Measurements from ENCODE around the gene KIAA0513.
"Not testable (repeated sequence)": the region's sequence is repeated elsewhere in the genome, so short reads cannot be mapped to it uniquely, and the experiment has no call there.

Gene KIAA0513

DNA sequence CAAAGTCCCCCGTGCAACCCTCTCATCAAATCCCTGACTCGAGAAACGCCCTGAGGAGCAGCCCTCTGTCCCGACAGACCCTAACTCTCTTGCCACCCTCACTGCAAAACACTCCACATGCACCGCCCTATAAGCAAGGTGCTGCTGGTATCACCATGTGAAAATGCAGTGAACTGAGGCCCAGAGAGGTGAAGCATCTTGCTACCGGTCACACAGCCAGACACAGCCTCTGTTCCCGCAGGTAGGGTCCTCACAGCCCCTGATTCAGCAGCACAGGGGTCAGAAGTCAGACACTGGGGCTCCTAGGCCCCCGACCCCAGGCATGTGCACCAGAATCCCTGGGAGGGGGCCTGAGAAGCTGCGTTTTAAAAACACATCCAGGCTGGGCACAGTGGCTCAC lies 83.6 kb downstream of the KIAA0513 start:
- no peak for DNase-seq (ENCODE audit: low spot score)

DNA sequence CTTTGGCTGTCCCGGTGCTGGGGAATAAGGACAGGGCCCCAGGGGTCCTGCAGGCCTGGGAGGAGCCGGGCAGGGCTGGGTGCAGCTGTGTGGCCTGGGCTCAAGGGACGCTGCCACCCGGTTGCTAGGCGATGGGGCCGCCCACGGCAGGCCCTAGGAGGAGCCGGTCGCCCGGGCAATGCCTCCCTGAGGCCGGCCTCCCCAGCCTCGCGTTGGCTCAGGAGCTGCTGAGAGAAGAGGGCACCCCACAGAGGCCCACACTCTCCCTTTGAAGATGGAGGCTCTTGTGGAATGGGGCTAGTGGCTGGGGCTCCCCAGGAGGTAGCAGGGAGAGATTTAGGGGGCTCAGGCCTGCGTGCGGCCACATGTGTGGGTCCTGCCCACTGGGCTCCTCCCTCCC lies 84.8 kb downstream of the KIAA0513 start, which contains the start of gene CIBAR2:
CIBAR2 (minus strand) TSS at position 109 of the 400 bp plus-strand sequence. CDS start 120 bp downstream, outside the sequence.
- no peak for DNase-seq (ENCODE audit: low spot score)

DNA sequence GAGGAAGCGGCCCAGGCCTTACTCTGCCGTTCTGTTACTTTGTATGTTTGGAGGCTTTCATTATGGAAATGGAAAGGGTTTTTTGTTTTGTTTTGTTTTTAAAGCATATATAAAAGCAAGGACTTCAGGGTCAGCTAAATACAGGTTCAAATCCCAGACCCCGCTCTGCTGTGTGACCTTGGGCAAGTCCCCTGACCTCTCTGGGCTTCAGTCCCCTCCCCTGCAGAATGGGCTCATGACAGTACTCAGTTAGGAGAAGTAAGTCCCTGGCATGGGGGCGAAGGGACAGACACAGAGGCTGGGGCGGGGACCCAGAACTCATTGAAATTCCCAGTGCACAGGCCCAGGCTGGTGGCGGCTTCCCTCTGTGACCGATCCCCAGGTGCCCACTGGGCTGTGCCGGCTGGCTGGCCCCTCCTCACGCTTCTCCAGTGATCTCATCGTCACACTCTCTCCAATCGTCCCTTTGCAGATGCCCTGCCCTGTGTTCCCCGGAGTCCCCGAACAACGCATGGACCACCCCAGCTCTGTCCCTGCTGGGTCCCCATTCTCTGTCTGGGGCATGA lies 85.7 kb downstream of the KIAA0513 start:
- no peak for DNase-seq (ENCODE audit: low spot score)

DNA sequence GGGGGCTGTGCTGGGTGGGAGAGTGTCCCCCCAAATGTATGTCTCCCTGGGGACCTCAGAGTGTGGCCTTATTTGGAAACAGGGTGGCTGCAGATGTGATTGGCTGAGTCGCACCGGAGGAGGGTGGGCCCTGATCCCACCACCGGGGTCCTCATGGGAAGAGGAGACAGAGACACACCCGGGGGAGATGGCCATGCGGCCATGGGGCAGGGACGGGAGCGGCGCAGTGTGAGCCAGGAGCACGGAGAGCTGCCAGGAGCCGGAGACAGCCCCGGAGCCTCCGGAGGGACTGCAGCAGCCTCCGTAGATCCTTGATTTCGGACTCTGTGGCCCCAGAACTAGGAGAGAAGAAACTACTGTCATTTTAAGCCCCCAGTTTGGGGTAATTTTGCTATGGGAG lies 86.3 kb downstream of the KIAA0513 start:
- no peak for DNase-seq (ENCODE audit: low spot score)

DNA sequence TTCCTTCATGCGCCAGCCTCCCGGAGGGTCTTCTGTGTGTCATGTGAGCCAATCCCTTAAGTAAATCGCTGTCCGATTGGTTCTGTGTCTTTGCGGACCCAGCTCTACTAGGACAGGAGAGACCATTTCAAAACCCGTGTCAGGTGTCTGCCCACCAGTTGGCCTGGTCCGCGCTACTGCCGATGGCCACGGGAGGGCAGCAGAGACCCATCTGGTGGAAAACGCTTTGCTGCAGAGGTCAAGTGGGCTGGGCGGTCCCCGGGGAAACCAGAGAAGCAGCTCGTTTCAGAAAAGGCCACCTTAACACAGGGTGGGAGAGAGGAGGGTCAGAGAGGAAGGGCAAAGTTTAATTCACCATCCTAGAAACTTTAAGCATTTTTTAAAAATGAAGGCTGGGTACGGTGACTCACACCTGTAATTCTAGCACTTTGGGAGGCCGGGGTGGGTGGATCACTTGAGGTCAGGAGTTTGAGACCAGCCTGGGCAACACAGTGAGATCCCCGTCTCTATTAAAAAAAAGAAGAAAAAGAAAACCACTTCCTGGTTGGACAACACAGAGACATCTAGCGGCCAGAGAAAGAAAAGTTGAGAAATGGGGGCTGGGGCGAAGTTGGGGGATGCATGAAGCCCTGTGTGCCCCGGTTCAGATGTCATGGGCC lies 87.4 kb downstream of the KIAA0513 start:
- peak; percentile 86 for DNase-seq (ENCODE audit: low spot score)

DNA sequence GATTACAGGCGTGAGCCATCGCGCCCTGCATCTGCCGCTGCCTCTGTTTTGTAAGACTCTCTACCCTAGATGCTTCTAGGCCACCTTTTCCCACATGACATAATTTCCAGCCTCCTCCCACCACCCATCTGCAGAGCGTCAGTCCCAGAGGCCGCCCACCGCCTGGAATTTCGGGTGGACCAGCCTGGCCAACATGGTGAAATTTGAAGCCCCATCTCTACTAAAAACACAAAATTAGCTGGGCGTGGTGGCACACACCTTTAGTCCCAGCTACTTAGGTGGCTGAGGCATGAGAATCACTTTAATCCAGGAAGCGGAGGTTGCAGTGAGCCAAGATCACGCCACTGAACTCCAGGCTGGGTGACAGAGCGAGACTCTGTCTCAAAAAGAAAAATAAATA lies 89.8 kb downstream of the KIAA0513 start:
- DNase-seq (ENCODE audit: low spot score): no peak

DNA sequence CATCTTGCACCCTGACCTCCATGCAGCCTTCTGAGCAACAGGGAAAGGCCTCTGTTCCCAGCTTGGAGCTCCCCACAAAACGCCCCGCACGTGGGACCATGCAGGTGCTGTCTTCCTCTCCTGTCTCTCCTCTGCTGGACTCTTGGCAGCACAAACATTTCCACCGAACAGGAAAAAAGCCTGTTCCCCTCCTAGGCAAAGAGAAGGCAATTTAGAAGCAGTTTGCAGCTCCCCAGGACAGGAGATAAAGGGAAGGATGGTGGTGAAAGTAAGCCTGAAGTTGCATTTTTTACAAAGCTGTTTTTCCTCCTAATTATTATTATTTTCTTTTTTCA lies 92.4 kb downstream of the KIAA0513 start:
- no peak for DNase-seq (ENCODE audit: low spot score)

DNA sequence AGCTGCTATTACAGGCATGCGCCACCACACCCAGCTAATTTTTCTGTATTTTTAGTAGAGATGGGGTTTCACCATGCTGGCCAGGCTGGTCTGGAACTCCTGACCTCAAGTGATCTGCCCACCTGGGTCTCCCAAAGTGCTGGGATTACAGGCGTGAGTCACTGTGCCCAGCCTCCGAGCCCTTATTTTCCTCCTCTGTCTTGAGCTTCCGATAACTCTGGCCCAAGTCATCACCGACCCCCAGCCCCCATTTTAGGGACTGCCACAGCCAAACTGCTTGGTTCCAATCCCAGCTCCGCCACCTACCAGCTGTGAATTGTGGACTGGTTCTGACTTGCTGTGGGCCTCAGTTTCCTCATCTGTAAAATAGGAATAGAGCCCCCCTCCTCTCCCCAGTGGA lies 95.8 kb downstream of the KIAA0513 start:
- not testable (repeated sequence) for DNase-seq (ENCODE audit: low spot score)

DNA sequence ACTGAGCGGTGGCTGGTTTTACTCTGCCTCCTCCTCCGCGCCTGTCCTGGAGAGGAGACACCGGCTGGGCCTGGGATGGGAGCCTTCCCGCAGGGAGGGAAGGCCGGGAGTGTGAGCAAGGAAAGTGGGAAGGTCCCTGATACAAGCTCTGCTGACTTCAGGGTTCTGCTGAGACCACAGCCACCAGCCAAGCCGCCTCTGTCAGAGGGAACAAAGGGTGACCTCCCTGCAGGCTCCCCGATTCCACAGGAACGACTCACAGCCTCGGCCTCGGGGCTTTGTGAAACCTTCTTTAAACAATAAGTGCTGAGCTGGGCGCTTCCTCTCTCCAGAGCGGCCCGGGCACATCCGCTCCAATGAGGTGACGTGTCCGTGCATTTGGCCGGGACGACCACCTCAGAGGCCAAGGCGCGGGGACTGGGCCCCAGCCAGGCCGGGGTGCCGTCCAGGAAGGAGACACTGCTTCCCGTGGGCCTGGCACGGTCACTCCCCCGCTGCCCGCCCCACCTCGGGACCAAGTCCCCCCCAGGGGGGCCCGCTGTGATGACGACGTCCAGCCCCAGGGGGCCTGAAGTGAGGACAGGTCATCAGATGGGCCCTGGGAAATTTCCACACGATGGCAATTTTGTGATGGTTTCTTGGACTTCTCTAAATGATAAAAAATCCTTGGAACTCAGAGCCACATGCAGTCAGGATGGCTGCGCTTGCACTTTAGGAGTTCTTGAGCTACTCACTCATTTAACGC lies 96.5 kb downstream of the KIAA0513 start:
- DNase-seq (ENCODE audit: low spot score): no peak

DNA sequence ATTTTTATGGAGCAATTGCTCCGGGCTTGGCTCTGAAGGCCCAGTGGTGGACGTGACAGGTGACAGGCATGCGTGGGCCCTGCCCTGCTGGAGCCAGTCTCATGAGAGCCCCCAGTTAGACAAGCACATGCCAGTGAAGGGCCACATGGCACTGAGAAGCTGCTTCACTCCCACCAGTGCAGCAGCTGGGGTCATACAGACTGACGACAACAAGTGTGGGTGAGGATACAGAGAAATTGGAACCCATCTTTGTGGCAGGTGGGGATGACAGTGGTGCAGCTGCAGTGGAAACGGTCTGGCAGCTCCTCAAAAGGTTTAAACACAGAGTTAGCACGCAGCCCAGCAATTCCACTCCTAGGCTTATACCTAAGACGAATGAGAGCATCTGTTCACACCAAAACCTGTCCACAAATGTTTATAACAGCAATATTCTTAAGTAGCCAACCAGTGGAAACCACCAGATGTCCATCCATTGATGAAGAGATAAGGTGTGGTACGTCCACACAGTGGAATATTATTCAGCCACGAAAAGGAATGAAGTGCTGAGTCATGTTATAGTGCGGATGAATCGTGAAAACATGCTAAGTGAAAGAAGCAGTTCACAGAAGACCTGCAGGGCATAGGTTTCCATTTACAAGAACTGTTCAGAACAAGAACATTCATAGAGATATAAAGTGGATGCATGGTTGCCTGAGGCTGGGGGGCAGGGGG lies 97.2 kb downstream of the KIAA0513 start:
- DNase-seq (ENCODE audit: low spot score): no peak

DNA sequence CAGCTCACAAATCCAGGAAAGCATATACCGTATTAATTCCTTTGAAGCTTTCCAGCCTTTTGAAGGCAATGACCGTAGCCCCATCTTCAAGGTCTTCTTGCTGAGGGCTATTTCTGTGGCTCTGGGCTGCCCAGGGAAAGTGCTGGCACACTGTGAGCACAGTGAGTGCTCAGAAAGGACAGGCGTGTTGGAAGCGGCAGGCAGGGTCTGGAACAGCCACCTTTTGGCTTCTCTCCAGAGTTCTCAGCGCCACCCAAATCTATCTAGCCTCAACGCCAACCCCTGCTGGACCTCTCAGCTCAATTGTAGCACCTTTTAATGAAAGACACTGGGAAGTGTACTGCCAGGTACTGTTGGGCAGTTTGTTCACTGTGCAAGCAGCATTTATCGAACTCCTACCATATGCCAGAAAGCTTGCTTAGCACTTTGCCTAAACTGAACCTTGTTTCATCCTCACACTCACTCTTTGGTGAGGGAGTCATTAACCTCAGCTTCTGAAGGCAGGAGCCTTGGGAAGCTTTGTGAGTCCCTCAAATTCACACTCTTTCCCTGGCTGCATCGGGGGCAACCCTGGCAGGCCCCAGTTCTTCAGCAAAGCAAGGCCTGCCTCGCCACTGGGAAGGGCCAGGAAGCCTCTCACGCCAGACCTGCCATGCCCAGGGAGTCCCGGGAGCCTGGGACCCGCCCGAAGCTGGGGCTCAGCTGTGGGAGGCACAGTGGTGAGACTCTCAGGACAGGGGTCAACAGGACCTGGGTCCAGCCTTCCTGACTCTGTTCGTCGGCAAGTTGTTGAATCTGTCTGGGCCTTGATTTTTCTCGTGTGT lies 98.2 kb downstream of the KIAA0513 start:
- DNase-seq (ENCODE audit: low spot score): no peak

DNA sequence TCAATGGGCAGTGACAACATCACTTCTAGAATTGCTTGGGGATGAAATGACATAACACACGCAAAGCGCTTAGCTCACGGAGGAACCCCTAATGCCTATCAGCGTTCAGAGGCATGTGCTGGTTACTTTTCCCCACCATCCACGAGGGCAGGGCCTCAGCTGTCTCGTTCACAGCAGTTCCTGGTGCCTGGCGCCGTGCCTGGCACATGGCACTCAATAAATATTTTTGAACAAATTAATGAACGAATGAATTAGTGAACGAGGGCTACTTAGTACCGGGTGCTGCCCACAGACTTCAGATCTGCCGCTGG lies 98.8 kb downstream of the KIAA0513 start:
- no peak for DNase-seq (ENCODE audit: low spot score)

DNA sequence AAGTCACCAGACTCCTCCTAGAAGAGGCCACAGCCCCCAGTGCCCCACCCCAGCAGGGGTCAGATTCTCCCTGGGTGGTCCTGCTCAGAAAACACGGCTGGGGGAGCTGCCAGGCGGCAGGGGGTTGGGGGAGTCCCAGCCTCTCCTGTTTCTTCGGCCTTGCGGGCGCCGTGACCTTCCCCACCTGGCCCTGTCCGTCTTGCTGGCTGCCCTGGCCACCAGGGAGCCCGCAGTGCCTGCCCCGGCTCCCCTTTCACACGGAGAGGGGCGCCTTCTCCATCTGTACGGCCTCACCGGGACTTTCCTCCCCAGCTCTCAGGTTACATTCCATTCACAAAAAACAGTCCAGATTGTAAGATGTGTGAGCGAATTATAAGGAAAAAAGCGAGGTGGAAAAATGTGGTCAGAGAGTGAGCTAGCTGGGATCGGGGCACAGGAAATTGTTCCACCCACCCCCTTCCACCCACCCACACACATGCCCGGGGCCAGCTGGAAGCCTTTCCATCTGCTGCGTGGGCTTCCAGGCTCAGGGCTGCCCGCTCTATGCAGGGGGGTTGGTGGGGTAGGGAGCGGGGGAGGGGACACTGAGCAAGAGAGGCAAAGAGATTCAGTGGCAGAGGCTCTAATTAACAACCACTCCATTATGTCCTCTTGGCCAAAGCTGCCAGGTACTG lies 99.2 kb downstream of the KIAA0513 start:
- DNase-seq (ENCODE audit: low spot score): no peak

DNA sequence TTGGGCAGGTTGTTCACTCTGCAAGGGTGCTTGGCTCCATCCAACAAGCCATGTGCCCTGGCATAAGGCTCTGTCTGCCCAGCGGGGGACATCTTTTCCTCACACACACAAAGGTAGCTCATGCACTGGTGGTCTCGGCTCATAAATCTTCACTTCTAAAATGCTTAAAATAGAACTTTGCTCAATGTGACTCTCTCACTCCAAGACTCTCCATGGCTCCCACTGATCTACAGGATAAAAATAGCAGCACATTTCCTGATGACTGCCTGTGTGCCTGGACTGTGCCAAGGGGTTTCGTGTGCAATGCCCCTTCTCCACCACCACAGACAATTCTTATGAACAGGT lies 99.8 kb downstream of the KIAA0513 start:
- DNase-seq (ENCODE audit: low spot score): no peak

DNA sequence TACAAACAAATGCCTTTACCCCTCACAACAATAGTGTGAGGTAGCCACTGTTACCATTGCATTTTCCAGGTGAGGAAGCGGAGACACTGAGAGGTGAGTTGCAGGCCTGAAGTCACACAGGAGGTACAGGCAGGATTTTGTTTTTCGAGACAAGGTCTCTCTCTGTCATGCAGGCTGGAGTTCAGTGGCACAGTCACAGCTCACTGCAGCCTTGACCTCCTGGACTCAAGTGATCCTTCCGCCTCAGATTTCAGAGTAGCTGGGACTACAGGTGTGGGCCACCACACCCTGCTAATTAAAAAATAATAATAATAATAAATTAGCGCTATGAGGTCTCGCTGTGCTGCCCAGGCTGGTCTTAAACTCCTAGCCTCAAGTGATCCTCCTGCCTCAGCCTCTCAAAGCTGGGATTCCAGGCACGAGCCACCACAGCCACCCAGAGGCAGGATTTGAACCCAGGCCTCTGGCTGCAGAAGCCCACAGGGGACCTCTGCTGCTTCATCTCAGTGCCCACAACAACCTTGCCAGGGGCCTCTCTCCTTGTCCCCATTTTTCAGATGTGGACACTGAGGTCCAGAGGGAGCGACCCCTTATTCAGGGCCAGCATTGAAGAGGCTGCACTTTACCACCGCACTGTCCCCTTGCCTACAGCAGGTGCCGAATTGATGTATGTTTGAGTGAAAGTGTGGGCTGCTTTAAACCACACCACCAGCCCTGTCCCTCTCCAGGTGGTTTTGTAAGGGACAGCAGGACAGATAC lies 100.7 kb downstream of the KIAA0513 start:
- DNase-seq (ENCODE audit: low spot score): no peak

DNA sequence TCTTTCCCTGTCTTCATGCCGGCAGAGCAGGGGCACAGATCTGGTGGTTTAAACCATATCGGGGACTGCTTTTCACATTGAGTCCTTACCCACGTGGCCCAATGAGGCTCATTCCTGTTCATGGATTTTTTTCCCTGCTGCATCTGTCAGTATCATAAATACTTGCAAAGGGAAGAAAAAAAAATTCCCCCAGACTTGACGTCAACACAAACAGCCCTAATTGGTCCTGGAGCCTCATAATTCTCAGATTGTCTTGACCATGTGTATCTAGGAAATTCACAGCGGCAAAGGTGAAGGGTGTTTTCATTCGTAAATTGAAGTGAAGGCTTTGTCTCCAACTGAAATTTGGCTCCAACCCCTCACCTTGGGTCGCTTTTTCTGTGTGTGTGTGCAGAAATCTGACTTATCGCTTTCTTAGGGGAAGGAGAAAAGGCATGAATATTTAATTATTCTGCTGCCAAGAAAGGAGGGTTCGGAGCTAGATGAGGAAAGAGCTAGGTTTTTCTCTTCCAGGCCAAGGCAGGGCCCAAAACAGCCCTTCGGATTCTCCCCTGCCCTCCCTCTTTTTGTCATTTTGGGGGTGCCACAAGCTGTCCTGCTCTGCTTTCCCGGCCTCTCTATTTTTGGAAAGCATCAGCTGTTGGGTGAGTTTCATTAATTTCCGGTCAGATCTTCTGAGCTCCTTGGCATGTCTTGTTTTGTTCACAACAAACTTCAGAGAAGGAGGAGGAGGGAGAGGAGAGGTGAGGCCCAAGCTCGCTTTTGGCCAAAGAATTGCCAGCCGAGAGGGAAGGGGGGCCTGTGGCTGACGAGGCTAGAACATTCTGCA lies 102.5 kb downstream of the KIAA0513 start:
- DNase-seq (ENCODE audit: low spot score): no peak

DNA sequence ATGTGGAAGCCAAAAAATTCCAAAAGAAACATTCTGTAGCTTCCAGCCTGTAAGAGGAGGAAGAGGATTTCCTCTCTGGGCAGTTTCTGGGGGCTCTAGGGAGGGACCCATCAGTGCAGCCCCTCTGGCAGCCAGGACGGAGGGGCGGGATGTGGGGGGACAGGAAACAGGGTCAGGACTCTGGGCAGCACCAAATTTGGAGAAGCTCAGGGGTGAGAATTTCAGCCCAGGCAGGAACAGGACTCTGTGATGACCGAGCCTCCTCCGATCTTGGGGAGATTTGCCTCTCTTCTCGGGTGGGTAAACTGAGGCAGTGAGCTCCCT lies 103.1 kb downstream of the KIAA0513 start:
- no peak for DNase-seq (ENCODE audit: low spot score)

DNA sequence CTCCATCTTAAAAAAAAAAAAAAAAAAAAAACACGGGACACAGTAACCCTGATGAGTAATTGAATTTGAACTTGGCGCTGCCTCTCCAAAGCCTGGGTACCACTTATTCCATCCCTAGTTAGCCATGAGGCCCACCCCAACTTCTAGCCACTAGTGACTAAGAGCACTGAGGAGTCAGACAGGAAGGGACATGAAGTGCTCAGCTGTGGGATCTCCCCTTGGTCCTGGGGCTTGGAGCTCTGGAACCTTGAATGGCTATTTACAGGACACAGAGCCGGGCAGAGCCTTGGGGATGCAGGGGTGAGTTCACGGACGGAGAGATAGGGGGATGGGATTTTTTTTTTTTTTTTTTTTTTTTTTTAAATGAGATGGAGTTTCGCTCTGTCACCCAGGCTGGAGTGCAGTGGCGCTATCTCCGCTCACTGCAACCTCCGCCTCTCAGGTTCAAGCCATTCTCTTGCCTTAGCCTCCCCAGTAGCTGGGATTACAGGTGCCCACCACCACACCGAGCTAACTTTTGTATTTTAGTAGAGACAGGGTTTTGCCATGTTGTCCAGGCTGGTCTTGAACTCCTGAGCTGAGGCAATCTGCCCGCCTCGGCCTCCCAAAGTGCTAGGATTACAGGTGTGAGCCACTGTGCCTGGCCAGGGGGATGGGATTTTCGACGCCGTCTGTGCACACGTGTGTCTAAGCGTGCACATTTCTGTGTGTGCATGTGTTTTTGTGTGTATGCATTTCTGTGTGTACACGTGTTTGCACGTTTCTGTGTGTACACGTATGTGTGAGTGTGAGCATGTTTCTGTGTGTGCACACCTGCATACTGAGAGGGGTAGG lies 105.1 kb downstream of the KIAA0513 start:
- DNase-seq (ENCODE audit: low spot score): no peak

DNA sequence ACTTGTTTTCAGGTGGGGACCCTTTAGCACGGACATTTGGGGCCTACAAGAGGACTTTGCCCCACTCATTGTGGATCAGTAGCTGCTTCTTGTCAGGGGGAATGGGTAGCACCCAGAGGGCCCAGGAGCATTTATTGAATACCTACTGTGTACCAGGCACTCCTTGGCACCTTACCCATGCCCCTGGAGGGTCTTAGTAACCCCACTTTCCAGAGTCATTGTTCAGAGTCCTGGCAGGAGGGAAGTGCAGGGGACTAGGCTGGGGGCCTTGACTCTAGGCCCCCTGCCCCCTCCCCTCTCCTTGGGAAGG lies 105.7 kb downstream of the KIAA0513 start:
- no peak for DNase-seq (ENCODE audit: low spot score)
